ENCODE results near the gene LRP1B.

GRCh38 chr2:140718999-140719398 lies 1411.8 kb downstream of the LRP1B start:
- TF ChIP-seq EZH2phosphoT487 (IDR thresholded peaks at IDR 0.05; ENCODE audit: borderline replicate concordance, low read length) (no peak), CTCF (IDR thresholded peaks at IDR 0.05; ENCODE audit: low read depth, low read length, poor library complexity, severe bottlenecking) (no peak)
